KMS-11 (cell line): ENCODE measurements around the gene UBE2G2.

ENCODE experiments used
- H2AFZ ChIP-seq: fragments of 200-600 bp; sonication (generic); 2 replicates; pipeline ENCODE4 v1.6.1; 2016; ENCODE audit warnings: antibody characterized with exemption, mixed run types, low read depth
- H3K27ac ChIP-seq: fragments of 200-600 bp; sonication (generic); 2 replicates; pipeline ENCODE4 v1.6.1; 2016; ENCODE audit warnings: mild to moderate bottlenecking, mixed run types
- H3K27me3 ChIP-seq: fragments of 200-600 bp; sonication (generic); 2 replicates; pipeline ENCODE4 v1.6.1; 2017; ENCODE audit warnings: mild to moderate bottlenecking, low read depth, mixed run types, moderate library complexity; ENCODE audit not compliant: insufficient read depth
- H3K36me3 ChIP-seq: fragments of 200-600 bp; sonication (generic); 2 replicates; pipeline ENCODE4 v1.6.1; 2017; ENCODE audit warnings: mild to moderate bottlenecking, mixed run types; ENCODE audit not compliant: insufficient read depth
- H3K4me1 ChIP-seq: fragments of 200-600 bp; sonication (generic); 2 replicates; pipeline ENCODE4 v1.6.1; 2016; ENCODE audit warnings: mild to moderate bottlenecking, low read depth, mixed run types; ENCODE audit not compliant: poor library complexity, severe bottlenecking
- H3K4me2 ChIP-seq: fragments of 200-600 bp; sonication (generic); 2 replicates; pipeline ENCODE4 v1.7.0; 2016; ENCODE audit warnings: mild to moderate bottlenecking, mixed run types
- H3K4me3 ChIP-seq: fragments of 200-600 bp; sonication (generic); IDR thresholded peaks from 2 replicates; pipeline ENCODE4 v1.6.1; 2017; ENCODE audit warnings: low read depth, low read length, mixed read lengths; ENCODE audit not compliant: insufficient read depth
- H3K79me2 ChIP-seq: fragments of 200-600 bp; sonication (generic); 2 replicates; pipeline ENCODE4 v1.6.1; 2016; ENCODE audit warnings: low read depth, mixed run types; ENCODE audit not compliant: insufficient read depth
- H3K9ac ChIP-seq: fragments of 200-600 bp; sonication (generic); 2 replicates; pipeline ENCODE4 v1.6.1; 2016; ENCODE audit warnings: mild to moderate bottlenecking, mixed run types
- H4K20me1 ChIP-seq: fragments of 200-600 bp; sonication (generic); 2 replicates; pipeline ENCODE4 v1.6.1; 2016; ENCODE audit warnings: mild to moderate bottlenecking, mixed run types; ENCODE audit not compliant: insufficient read depth
- TF ChIP-seq, protein P1 (sequence below): fragments of 200-600 bp; sonication (generic); conservative IDR thresholded peaks from 2 replicates; pipeline ENCODE4 v1.6.1; 2017; ENCODE audit warnings: low read depth, mild to moderate bottlenecking, antibody characterized with exemption, low read length, moderate library complexity, mixed read lengths

UBE2G2 gene

GRCh38 chr21:44836666-44837471, 35.2 kb upstream of the UBE2G2 start:
- no peaks in the 10 kb centered on the region for H4K20me1 ChIP-seq
- H3K27ac ChIP-seq, result no peak overlapping the region
- no peak overlapping the region for H2AFZ ChIP-seq
- no peak overlapping the region for H3K4me2 ChIP-seq
- H3K36me3 ChIP-seq, result no peaks in the 10 kb centered on the region
- H3K4me3 ChIP-seq, result no peak overlapping the region
- no peaks in the 10 kb centered on the region for H3K79me2 ChIP-seq
- no peak overlapping the region for H3K9ac ChIP-seq
- TF ChIP-seq, protein P1, sequence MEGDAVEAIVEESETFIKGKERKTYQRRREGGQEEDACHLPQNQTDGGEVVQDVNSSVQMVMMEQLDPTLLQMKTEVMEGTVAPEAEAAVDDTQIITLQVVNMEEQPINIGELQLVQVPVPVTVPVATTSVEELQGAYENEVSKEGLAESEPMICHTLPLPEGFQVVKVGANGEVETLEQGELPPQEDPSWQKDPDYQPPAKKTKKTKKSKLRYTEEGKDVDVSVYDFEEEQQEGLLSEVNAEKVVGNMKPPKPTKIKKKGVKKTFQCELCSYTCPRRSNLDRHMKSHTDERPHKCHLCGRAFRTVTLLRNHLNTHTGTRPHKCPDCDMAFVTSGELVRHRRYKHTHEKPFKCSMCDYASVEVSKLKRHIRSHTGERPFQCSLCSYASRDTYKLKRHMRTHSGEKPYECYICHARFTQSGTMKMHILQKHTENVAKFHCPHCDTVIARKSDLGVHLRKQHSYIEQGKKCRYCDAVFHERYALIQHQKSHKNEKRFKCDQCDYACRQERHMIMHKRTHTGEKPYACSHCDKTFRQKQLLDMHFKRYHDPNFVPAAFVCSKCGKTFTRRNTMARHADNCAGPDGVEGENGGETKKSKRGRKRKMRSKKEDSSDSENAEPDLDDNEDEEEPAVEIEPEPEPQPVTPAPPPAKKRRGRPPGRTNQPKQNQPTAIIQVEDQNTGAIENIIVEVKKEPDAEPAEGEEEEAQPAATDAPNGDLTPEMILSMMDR, result no peak
- H3K27me3 ChIP-seq, result peaks cover 53% of the 10 kb centered on the region
- H3K4me1 ChIP-seq, result no peaks in the 10 kb centered on the region

GRCh38 chr21:44836349-44836665, 34.7 kb upstream of the UBE2G2 start:
- H3K27me3 ChIP-seq, result peaks cover 53% of the 10 kb centered on the region
- H3K9ac ChIP-seq, result no peak overlapping the region
- H4K20me1 ChIP-seq, result no peaks in the 10 kb centered on the region
- no peaks in the 10 kb centered on the region for H3K79me2 ChIP-seq
- H3K4me1 ChIP-seq, result no peaks in the 10 kb centered on the region
- H3K36me3 ChIP-seq, result no peaks in the 10 kb centered on the region
- H3K4me2 ChIP-seq, result no peak overlapping the region
- no peak overlapping the region for H2AFZ ChIP-seq
- no peak overlapping the region for H3K27ac ChIP-seq
- TF ChIP-seq, protein P1, result no peak
- H3K4me3 ChIP-seq, result no peak overlapping the region

- Histone ChIP-seq H3K27me3 (peaks cover 55% of the 10 kb centered on the region), H3K4me1 (no peaks in the 10 kb centered on the region), H3K36me3 (no peaks in the 10 kb centered on the region), H4K20me1 (no peaks in the 10 kb centered on the region), H3K79me2 (no peaks in the 10 kb centered on the region), H3K9ac (no peak overlapping the region), H2AFZ (no peak overlapping the region), H3K4me2 (no peak overlapping the region), H3K27ac (no peak overlapping the region), H3K4me3 (no peak overlapping the region)
- TF ChIP-seq, protein P1, result no peak
Measured at GRCh38 chr21:44835647-44835973, 34.0 kb upstream of the UBE2G2 start.

DNA sequence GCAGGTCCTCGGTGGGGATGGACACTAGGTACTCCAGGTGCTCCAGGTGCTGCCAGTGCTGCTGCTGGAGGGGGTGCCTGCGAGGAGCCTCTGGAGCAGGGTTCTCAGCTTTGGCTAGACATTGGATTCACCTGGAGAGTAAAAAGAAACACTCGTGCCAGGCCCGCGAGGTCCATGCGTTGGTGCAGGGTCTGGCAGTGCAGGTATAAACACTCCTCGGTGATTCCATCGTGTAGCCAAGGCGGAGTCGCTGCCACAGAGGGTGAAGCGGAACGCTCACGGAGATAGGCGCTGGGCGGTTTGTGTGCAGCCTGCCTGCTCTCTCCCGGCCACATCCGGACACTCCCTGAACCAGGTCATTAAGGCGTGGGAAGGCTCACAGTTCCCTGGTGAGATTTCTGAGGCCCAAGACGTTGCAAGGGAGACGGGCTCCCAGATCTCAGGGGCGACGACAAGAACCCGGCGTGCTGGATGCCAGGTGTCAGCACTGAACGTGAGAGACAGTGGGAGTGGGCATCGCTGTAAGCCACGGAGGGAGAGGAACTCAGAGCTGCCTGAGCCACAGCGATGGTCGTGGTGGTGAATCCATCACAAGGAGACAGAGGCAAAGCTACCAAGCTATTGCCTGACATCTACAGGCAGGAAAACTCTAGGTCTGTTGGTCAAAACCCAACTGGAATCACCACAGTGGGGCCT, 33.5 kb upstream of the UBE2G2 start:
- H3K27ac ChIP-seq, result no peak overlapping the region
- no peaks in the 10 kb centered on the region for H3K4me1 ChIP-seq
- no peak overlapping the region for H3K4me3 ChIP-seq
- H2AFZ ChIP-seq, result no peak overlapping the region
- H3K9ac ChIP-seq, result no peak overlapping the region
- no peaks in the 10 kb centered on the region for H3K79me2 ChIP-seq
- peaks cover 55% of the 10 kb centered on the region for H3K27me3 ChIP-seq
- TF ChIP-seq, protein P1, result no peak
- no peaks in the 10 kb centered on the region for H3K36me3 ChIP-seq
- H3K4me2 ChIP-seq, result no peak overlapping the region
- no peaks in the 10 kb centered on the region for H4K20me1 ChIP-seq
